ENCODE data around the gene SLC16A5. TPM values are rescaled to one million over a fixed set of nuclear protein-coding genes. Genes with fewer than 3 reads are reported as not detected.

Gene SLC16A5
- total RNA-seq, 3 donors from 2014 or later (not counting 1 experiment from before 2014, with no cell fraction given) = 6.3 to 11.2 (median 10.0) TPM

- WGBS (ENCODE audit: insufficient coverage) = 82% methylated on average over 8 of the region's 8 CpGs
- no peaks in the 10 kb centered on the region for H3K9me3 Mint-ChIP-seq
- intact Hi-C loops (cut with micrococcal nuclease) = no loop called here
- no peaks in the 10 kb centered on the region for H3K36me3 Mint-ChIP-seq
- H3K4me1 ChIP-seq (ENCODE audit: control insufficient read depth, insufficient read depth, low read length) = peaks cover 34% of the 10 kb centered on the region
- H3K36me3 ChIP-seq (ENCODE audit: control insufficient read depth, insufficient read depth, low read length) = no peaks in the 10 kb centered on the region
- H3K27ac Mint-ChIP-seq = peak overlapping the region in 1 of 2 donors; percentile 27
- H3K4me3 Mint-ChIP-seq = no peak overlapping the region
- no peak for TF ChIP-seq CTCF (IDR thresholded peaks at IDR 0.05)
- H3K27ac ChIP-seq (ENCODE audit: low read length) = no peak overlapping the region
- DNase-seq (no peak), ATAC-seq (no peak)
- no peaks in the 10 kb centered on the region for H3K27me3 Mint-ChIP-seq (ENCODE audit: low read depth in 2 of 2)
- H3K9me3 ChIP-seq (ENCODE audit: control insufficient read depth, insufficient read depth, low read length) = no peaks in the 10 kb centered on the region
- H3K4me1 Mint-ChIP-seq = peaks cover 7 to 8% of the 10 kb centered on the region in 2 donors
- H3K27me3 ChIP-seq (ENCODE audit: control insufficient read depth, insufficient read depth, low read length) = no peaks in the 10 kb centered on the region
- no peak overlapping the region for H3K4me3 ChIP-seq (ENCODE audit: low read length)
Measured at GRCh38 chr17:75079023-75079373, 8.8 kb upstream of the SLC16A5 start.

DNA sequence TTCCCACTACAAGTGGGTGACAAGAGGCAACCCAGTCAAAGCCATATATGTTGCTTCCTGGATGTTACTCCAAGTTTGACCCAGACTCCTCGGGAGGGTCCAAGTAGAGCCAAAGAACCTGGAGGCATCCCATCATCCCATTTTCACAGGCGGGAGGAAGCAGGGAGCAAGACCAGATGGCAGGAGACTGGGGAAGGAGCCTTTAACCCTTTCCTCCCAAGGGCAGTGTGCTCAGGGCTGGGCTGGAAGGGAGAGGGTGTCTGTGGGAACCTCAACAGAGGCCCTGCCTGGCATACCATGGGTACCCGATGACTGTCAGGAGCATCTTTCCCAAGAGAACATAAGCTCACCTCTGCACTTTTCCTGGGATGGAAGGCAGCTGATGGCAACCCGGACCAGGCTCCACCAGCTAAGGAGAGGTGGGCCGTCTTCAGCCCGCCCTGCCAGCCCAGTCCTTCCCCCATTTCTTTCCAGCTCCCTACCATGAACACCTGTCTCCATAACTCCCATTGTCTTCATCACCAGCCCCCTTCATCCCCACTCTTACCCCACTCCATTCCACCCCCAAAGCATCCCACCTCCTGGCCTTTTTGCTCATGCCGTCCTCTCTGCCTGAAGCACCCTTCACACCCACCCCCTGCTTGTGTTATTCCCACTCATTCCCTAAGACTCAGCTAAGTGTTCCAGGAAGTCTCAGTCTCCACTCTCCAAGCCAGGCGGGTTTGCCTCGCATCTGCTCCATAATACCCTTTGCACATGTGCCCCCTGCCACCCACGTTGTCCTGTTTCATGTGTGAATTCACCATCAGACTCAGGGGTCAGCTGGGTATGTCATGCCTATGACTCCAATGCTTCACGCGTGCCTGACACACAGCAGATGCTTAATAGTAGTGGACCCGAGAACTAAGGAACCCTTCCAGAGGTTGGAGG is 5.9 kb upstream of the SLC16A5 start:
- no peaks in the 10 kb centered on the region for H3K27me3 ChIP-seq (ENCODE audit: control insufficient read depth, insufficient read depth, low read length)
- peaks cover 32% of the 10 kb centered on the region for H3K4me1 ChIP-seq (ENCODE audit: control insufficient read depth, insufficient read depth, low read length)
- TF ChIP-seq CTCF (IDR thresholded peaks at IDR 0.05) = no peak
- H3K27ac ChIP-seq (ENCODE audit: low read length) = no peak overlapping the region
- 95% methylated on average over 13 of the region's 13 CpGs for WGBS (ENCODE audit: insufficient coverage)
- DNase-seq (no peak), ATAC-seq (no peak)
- Mint-ChIP-seq H3K9me3 (no peaks in the 10 kb centered on the region), H3K36me3 (no peaks in the 10 kb centered on the region), H3K4me3 (no peak overlapping the region), H3K4me1 (peaks cover 7 to 8% of the 10 kb centered on the region in 2 donors), H3K27me3 (ENCODE audit: low read depth in 2 of 2) (no peaks in the 10 kb centered on the region), H3K27ac (no peak overlapping the region)
- intact Hi-C loops (cut with micrococcal nuclease) = no loop called here
- no peak overlapping the region for H3K4me3 ChIP-seq (ENCODE audit: low read length)
- no peaks in the 10 kb centered on the region for H3K9me3 ChIP-seq (ENCODE audit: control insufficient read depth, insufficient read depth, low read length)
- no peaks in the 10 kb centered on the region for H3K36me3 ChIP-seq (ENCODE audit: control insufficient read depth, insufficient read depth, low read length)

GRCh38 chr17:75082683-75083082 is 5.1 kb upstream of the SLC16A5 start:
- no peak overlapping the region for H3K27ac Mint-ChIP-seq
- H3K27me3 Mint-ChIP-seq (ENCODE audit: low read depth in 2 of 2) = no peaks in the 10 kb centered on the region
- no peak overlapping the region for H3K4me3 ChIP-seq (ENCODE audit: low read length)
- H3K4me1 Mint-ChIP-seq = peaks cover 1 to 2% of the 10 kb centered on the region in 2 donors
- no peaks in the 10 kb centered on the region for H3K9me3 Mint-ChIP-seq
- H3K4me1 ChIP-seq (ENCODE audit: control insufficient read depth, insufficient read depth, low read length) = peaks cover 32% of the 10 kb centered on the region
- no peak for DNase-seq
- intact Hi-C loops (cut with micrococcal nuclease) = no loop called here
- no peaks in the 10 kb centered on the region for H3K9me3 ChIP-seq (ENCODE audit: control insufficient read depth, insufficient read depth, low read length)
- no peak overlapping the region for H3K27ac ChIP-seq (ENCODE audit: low read length)
- TF ChIP-seq CTCF (IDR thresholded peaks at IDR 0.05) = no peak
- WGBS (ENCODE audit: insufficient coverage) = 93% methylated on average over 6 of the region's 6 CpGs
- no peaks in the 10 kb centered on the region for H3K27me3 ChIP-seq (ENCODE audit: control insufficient read depth, insufficient read depth, low read length)
- H3K4me3 Mint-ChIP-seq = no peak overlapping the region
- no peaks in the 10 kb centered on the region for H3K36me3 Mint-ChIP-seq
- ATAC-seq = no peak
- no peaks in the 10 kb centered on the region for H3K36me3 ChIP-seq (ENCODE audit: control insufficient read depth, insufficient read depth, low read length)

All from natural killer cell (primary cell).